22Rv1 (cell line): ENCODE measurements around the gene KRTAP2-3.
"Not testable (repeated sequence)": the region's sequence is repeated elsewhere in the genome, so short reads cannot be mapped to it uniquely, and the experiment has no call there.

Source experiments
- CTCF ChIP-seq: fragments of 450-650 bp; IDR thresholded peaks from 2 replicates; pipeline ENCODE4 v1.5.1; 2017; ENCODE audit warnings: mild to moderate bottlenecking
- ZFX ChIP-seq: fragments of 450-650 bp; IDR thresholded peaks from 2 replicates; pipeline ENCODE4 v1.6.1; 2017; ENCODE audit warnings: antibody characterized with exemption, borderline replicate concordance

- TF ChIP-seq CTCF, ZFX: not testable (repeated sequence)
Measured at GRCh38 chr17:41059276-41060051, 450 bp downstream of the KRTAP2-3 start.
